ENCODE results near the gene NTHL1. TPM values are rescaled to one million over a fixed set of nuclear protein-coding genes. Genes with fewer than 3 reads are reported as not detected.

Gene NTHL1
- total and polyA plus RNA-seq, 2 experiments from 2014 or later: 84.6 to 87.9 TPM

GRCh38 chr16:2066139-2066538, 18.5 kb upstream of the NTHL1 start:
- Histone ChIP-seq H4K20me1 (replicated peaks; ENCODE audit: insufficient read depth) (no peaks in the 10 kb centered on the region), H3K9me2 (ENCODE audit: insufficient read depth) (no peaks in the 10 kb centered on the region), H3K4me3 (no peak overlapping the region), H2AFZ (no peak overlapping the region), H3K27me3 (ENCODE audit: insufficient read depth) (no peaks in the 10 kb centered on the region), H3K4me1 (ENCODE audit: insufficient read depth) (no peaks in the 10 kb centered on the region), H3K27ac (ENCODE audit: low read depth) (no peak overlapping the region), H3K36me3 (ENCODE audit: insufficient read depth) (0 out of 2 replicates have a peak, but pooled peaks cover 8% of the 10 kb centered on the region), H3F3A (replicated peaks; ENCODE audit: low read depth) (no peaks in the 10 kb centered on the region), H3K4me2 (no peak overlapping the region), H3K79me2 (replicated peaks; ENCODE audit: insufficient read depth) (no peaks in the 10 kb centered on the region)
- Mint-ChIP-seq H3K27ac (no peak overlapping the region), H3K27me3 (ENCODE audit: insufficient read depth, low read depth, poor library complexity) (peaks cover 7% of the 10 kb centered on the region), H3K4me3 (no peak overlapping the region), H3K4me1 (no peaks in the 10 kb centered on the region), H3K9me3 (no peaks in the 10 kb centered on the region), H3K36me3 (ENCODE audit: low read depth) (peaks cover 19% of the 10 kb centered on the region)
- TF ChIP-seq EZH2phosphoT487 (IDR thresholded peaks at IDR 0.05; ENCODE audit: unreplicated experiment) (no peak), STAT1 (IDR thresholded peaks at IDR 0.05; ENCODE audit: unreplicated experiment) (no peak), CREB1 (CRISPR knock-in tag; IDR thresholded peaks at IDR 0.05; ENCODE audit: low read depth) (no peak), ZNF462 (CRISPR knock-in tag; IDR thresholded peaks at IDR 0.05) (no peak)
- no peak for DNase-seq (ENCODE audit: low spot score)
- ATAC-seq: no peak

GRCh38 chr16:2064368-2064945, 16.8 kb upstream of the NTHL1 start:
- 0 out of 2 replicates have a peak, but pooled peaks cover 8% of the 10 kb centered on the region for H3K36me3 ChIP-seq (ENCODE audit: insufficient read depth)
- H3K4me3 Mint-ChIP-seq: no peak overlapping the region

More at GRCh38 chr16:2064368-2064945, 16.8 kb upstream of the NTHL1 start:
- no peaks in the 10 kb centered on the region for H3F3A ChIP-seq (replicated peaks; ENCODE audit: low read depth)
- Mint-ChIP-seq H3K27me3 (ENCODE audit: insufficient read depth, low read depth, poor library complexity) (peaks cover 7% of the 10 kb centered on the region), H3K9me3 (no peaks in the 10 kb centered on the region), H3K27ac (no peak overlapping the region), H3K36me3 (ENCODE audit: low read depth) (peaks cover 15% of the 10 kb centered on the region), H3K4me1 (no peaks in the 10 kb centered on the region)
- no peaks in the 10 kb centered on the region for H3K27me3 ChIP-seq (ENCODE audit: insufficient read depth)
- H3K27ac ChIP-seq (ENCODE audit: low read depth): no peak overlapping the region
- no peak overlapping the region for H3K4me3 ChIP-seq
- H3K4me1 ChIP-seq (ENCODE audit: insufficient read depth): no peaks in the 10 kb centered on the region
- TF ChIP-seq EZH2 (IDR thresholded peaks at IDR 0.05; ENCODE audit: low read depth, unreplicated experiment): no peak
- no peak for TF ChIP-seq JUNB (IDR thresholded peaks at IDR 0.05; ENCODE audit: unreplicated experiment)
- TF ChIP-seq POLR2AphosphoS5 (IDR thresholded peaks at IDR 0.05; ENCODE audit: low read depth): no peak
- ATAC-seq (no peak), DNase-seq (ENCODE audit: low spot score) (no peak)
- H3K79me2 ChIP-seq (replicated peaks; ENCODE audit: insufficient read depth): no peaks in the 10 kb centered on the region
- H2AFZ ChIP-seq: no peak overlapping the region
- no peaks in the 10 kb centered on the region; the same call in 1 of the 2 replicates for H4K20me1 ChIP-seq (replicated peaks; ENCODE audit: insufficient read depth)
- H3K4me2 ChIP-seq: no peak overlapping the region
- H3K9me2 ChIP-seq (ENCODE audit: insufficient read depth): no peaks in the 10 kb centered on the region

All from GM23338 (cell line).